Breast epithelium (tissue), 4 donors: ENCODE measurements around the gene PPIG. TPM values are rescaled to one million over a fixed set of nuclear protein-coding genes. Genes with fewer than 3 reads are reported as not detected.

Source experiments
- DNase-seq, 2 donors: peaks; one replicate each; pipeline ENCODE4 v3.0.0-alpha.2; 2019; ENCODE audit warnings: low spot score in 2 of 2
- H3K27ac ChIP-seq, 2 donors: fragments of 200-600 bp; sonication (generic) in 1 of 2; one replicate each; pipeline ENCODE4 v1.5.1; 2016 to 2019; ENCODE audit warnings: mild to moderate bottlenecking in 1 of 2
- H3K27me3 ChIP-seq, 2 donors: fragments of 200-600 bp; sonication (generic) in 1 of 2; one replicate each; pipeline versions ENCODE4 v1.5.1 to v1.6.0; 2017 to 2019; ENCODE audit warnings: control low read depth in 1 of 2, mild to moderate bottlenecking in 1 of 2
- H3K36me3 ChIP-seq: fragments of 200-600 bp; one replicate; pipeline ENCODE4 v1.5.1; 2019
- H3K4me1 ChIP-seq, 2 donors: fragments of 200-600 bp; sonication (generic); one replicate each; pipeline ENCODE4 v1.5.1; 2016 to 2019; ENCODE audit warnings: control low read depth in 1 of 2
- H3K4me3 ChIP-seq, 3 donors: fragments of 200-600 bp; sonication (generic); 1 replicate in 2 of 3; 2 replicates in 1 of 3; pipeline ENCODE4 v1.5.1; 2016 to 2019; ENCODE audit warnings: mild to moderate bottlenecking in 3 of 3, moderate library complexity in 2 of 3
- H3K9me3 ChIP-seq, 2 donors: fragments of 200-600 bp; sonication (generic) in 1 of 2; one replicate each; pipeline ENCODE4 v1.5.1; 2016 to 2019; ENCODE audit warnings: control low read depth in 1 of 2
- POLR2A ChIP-seq: fragments of 450-650 bp; IDR thresholded peaks from one replicate; pipeline ENCODE4 v1.6.1; 2016; ENCODE audit warnings: antibody characterized with exemption, mild to moderate bottlenecking, moderate library complexity
- POLR2AphosphoS5 ChIP-seq, 3 donors: sonication (generic); formaldehyde crosslinking; IDR thresholded peaks; one replicate each; pipeline ENCODE4 v1.6.1; 2017; ENCODE audit warnings: antibody characterized with exemption in 3 of 3
- intact Hi-C: fragments of 100-400 bp; cut with DNase I; formaldehyde crosslinking; loops from one replicate; pipeline ENCODE4 v1.15.1; 2023; ENCODE audit warnings: low total_unique reads
- total RNA-seq, 3 donors: library from RNA; depleted of rRNA; stranded (reverse); fragments of >200 nt; gene quantifications; one replicate each; pipeline ENCODE4 v1.1.0, GENCODE V29; 2016
- TF ChIP-seq, protein P1 (sequence below), 3 donors: fragments of 450-650 bp; IDR thresholded peaks; one replicate each; pipeline ENCODE4 v1.5.1; 2016 to 2017; ENCODE audit warnings: antibody characterized with exemption in 3 of 3, mild to moderate bottlenecking in 3 of 3, moderate library complexity in 3 of 3

The PPIG gene
- total RNA-seq, 3 donors from 2014 or later, result 35.5 to 67.9 (median 50.1) TPM

DNA sequence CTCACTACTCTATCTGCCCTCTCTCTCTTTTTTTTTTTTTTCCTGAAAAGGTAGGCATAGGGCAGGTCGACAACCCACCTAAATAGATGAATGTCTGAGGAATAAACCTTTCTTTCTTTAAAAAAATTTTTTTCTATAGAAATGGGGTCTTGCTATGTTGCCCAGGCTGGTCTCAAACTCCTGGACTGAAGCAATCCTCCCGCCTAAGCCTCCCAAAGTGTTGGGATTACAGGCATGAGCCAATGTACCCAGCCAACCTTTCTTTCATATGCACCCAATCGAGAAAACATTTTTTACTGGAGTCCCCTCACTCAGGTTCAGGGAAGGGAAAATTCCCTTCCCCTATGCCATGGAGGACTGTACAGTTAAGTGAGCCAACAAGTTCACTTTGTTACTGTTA, 79.1 kb downstream of the PPIG start:
- intact Hi-C loops, result no loop called here
- TF ChIP-seq POLR2AphosphoS5 (IDR thresholded peaks at IDR 0.05) (no peak), POLR2A (no peak)
- TF ChIP-seq, protein P1, sequence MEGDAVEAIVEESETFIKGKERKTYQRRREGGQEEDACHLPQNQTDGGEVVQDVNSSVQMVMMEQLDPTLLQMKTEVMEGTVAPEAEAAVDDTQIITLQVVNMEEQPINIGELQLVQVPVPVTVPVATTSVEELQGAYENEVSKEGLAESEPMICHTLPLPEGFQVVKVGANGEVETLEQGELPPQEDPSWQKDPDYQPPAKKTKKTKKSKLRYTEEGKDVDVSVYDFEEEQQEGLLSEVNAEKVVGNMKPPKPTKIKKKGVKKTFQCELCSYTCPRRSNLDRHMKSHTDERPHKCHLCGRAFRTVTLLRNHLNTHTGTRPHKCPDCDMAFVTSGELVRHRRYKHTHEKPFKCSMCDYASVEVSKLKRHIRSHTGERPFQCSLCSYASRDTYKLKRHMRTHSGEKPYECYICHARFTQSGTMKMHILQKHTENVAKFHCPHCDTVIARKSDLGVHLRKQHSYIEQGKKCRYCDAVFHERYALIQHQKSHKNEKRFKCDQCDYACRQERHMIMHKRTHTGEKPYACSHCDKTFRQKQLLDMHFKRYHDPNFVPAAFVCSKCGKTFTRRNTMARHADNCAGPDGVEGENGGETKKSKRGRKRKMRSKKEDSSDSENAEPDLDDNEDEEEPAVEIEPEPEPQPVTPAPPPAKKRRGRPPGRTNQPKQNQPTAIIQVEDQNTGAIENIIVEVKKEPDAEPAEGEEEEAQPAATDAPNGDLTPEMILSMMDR (IDR thresholded peaks at IDR 0.05), result no peak

DNA sequence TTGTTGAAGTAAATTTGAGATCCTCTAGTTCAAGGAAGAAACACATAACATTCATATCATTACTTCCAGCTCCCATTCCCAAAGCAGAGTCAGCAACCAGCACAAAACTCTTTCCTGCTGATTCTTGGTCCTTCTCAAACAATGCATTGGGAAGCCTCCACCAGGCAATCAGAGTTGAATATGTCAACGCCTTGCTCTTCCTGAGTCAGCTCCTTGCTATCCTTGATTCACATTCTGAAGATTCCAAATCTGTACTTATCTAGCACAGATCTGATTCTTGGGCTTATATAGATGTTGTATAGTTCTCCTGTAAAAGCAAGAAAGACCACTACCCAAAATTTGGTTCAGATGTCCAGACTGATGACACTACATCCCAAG, 80.4 kb downstream of the PPIG start:
- Histone ChIP-seq H3K36me3 (no peaks in the 10 kb centered on the region), H3K4me1 (no peaks in the 10 kb centered on the region), H3K9me3 (no peaks in the 10 kb centered on the region), H3K27me3 (no peaks in the 10 kb centered on the region), H3K4me3 (no peak overlapping the region), H3K27ac (no peak overlapping the region)
- no peak for TF ChIP-seq POLR2A
- no peak for TF ChIP-seq POLR2AphosphoS5 (IDR thresholded peaks at IDR 0.05)
- TF ChIP-seq, protein P1 (IDR thresholded peaks at IDR 0.05), result no peak
- intact Hi-C loops, result no loop called here
- DNase-seq, result no peak

More for the DNA sequence above, 79.1 kb downstream of the PPIG start:
- no peak for DNase-seq
- no peaks in the 10 kb centered on the region for H3K4me1 ChIP-seq
- no peak overlapping the region for H3K27ac ChIP-seq
- H3K36me3 ChIP-seq, result no peaks in the 10 kb centered on the region
- no peak overlapping the region for H3K4me3 ChIP-seq
- no peaks in the 10 kb centered on the region for H3K9me3 ChIP-seq
- H3K27me3 ChIP-seq, result no peaks in the 10 kb centered on the region

DNA sequence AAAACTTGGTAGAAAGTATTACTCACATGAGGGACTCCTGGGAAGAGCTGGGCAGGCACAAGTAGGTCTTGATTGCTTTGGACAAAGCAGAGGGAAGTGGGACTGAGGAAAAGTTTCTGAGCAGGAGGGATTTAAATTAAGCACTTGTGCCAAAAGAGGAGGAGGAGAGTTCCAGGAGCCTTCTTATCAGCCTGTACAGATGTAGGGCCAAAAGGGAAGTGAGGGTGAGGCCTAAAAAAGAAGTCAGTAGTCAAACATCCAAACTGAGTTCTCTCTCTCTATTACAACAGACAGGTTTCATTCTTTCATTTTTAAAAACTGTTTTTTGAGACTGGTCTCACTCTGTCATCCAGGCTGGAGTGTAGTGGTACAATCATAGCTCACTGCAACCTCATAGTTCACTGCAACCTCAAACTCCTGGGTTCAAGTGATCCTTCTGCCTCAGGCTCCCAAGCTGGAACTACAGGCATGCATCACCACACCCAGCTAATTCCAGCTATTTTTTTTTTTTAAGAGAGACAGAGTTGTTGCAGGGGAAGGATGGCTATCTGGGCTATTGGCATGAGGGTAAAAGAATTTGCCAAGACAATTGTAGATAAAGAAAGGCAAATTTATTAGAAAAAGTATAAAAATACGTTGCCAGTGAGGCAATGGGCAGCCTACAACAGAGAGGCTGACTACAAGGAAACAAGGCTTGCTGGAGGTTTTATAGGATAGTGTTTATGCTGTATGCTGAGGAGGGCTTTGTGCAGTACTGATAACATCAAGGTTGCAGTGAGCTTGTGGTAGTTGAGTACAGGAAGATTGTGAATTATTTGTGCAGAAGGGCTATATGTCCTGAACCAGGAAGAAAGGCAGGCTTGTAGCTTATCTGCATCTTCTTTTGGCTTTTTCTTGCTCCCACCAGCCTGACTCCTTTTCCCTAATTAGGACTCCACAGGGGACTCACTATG, 81.1 kb downstream of the PPIG start:
- no peak for DNase-seq

DNA sequence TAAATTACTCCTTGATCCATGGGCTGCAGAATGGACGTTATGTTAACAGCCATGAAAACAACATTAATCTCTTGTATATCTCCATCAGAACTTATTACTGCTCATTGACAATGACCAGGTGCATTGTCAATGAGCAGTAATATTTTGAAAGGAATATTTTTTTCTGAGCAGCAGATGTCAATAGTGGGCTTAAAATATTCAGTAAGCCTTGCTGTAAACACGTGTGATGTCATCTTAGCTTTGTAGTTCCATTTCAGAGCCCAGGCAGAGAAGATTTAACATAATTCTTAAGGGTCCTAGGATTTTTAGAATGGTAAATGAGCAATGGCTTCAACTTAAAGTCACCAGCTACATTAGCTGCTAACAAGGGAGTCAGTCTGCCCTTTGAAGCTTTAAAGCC, 83.4 kb downstream of the PPIG start:
- no peak for TF ChIP-seq POLR2A
- TF ChIP-seq, protein P1 (IDR thresholded peaks at IDR 0.05), result no peak
- no peak for TF ChIP-seq POLR2AphosphoS5 (IDR thresholded peaks at IDR 0.05)
- no peak for DNase-seq
- Histone ChIP-seq H3K27me3 (no peaks in the 10 kb centered on the region), H3K4me1 (no peaks in the 10 kb centered on the region), H3K4me3 (no peak overlapping the region), H3K27ac (no peak overlapping the region), H3K36me3 (no peaks in the 10 kb centered on the region), H3K9me3 (no peaks in the 10 kb centered on the region)
- intact Hi-C loops, result no loop called here

More for the DNA sequence above, 81.1 kb downstream of the PPIG start:
- H3K27me3 ChIP-seq, result no peaks in the 10 kb centered on the region
- no peaks in the 10 kb centered on the region for H3K36me3 ChIP-seq
- H3K4me1 ChIP-seq, result no peaks in the 10 kb centered on the region
- H3K9me3 ChIP-seq, result no peaks in the 10 kb centered on the region
- TF ChIP-seq POLR2AphosphoS5 (IDR thresholded peaks at IDR 0.05) (no peak), POLR2A (no peak)
- TF ChIP-seq, protein P1 (IDR thresholded peaks at IDR 0.05), result no peak
- H3K27ac ChIP-seq, result no peak overlapping the region
- intact Hi-C loops, result no loop called here
- no peak overlapping the region for H3K4me3 ChIP-seq

DNA sequence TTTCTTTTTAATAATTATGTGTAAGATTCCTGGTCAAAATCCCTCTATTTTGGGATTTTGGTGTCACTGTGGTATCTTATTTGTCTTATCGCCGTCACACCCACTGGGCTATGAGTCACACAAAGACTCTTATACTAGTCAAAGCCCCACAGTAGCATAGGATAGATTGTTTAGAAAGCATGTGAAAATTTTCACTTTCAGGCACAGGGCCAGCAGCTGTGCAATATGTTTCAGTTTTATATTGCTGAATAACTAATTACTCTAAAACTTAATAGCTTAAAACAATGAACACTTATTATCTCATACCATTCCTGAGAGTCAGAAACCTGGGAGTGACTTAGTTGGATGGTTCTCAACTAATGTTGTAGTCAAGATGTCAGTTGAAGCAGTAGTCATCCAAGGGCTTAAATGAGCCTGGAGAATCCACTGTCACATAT, 86.1 kb downstream of the PPIG start:
- no peak overlapping the region for H3K27ac ChIP-seq
- intact Hi-C loops, result no loop called here
- no peaks in the 10 kb centered on the region for H3K9me3 ChIP-seq
- no peaks in the 10 kb centered on the region for H3K36me3 ChIP-seq
- H3K4me1 ChIP-seq, result no peaks in the 10 kb centered on the region
- H3K4me3 ChIP-seq, result no peak overlapping the region
- H3K27me3 ChIP-seq, result no peaks in the 10 kb centered on the region
- TF ChIP-seq, protein P1 (IDR thresholded peaks at IDR 0.05), result no peak
- TF ChIP-seq POLR2A, result no peak
- no peak for TF ChIP-seq POLR2AphosphoS5 (IDR thresholded peaks at IDR 0.05)
- no peak for DNase-seq
